Measurements from ENCODE around the gene WBP1.

WBP1 gene

GRCh38 chr2:74486141-74486540 is 27.9 kb downstream of the WBP1 start:
- no peak for DNase-seq

GRCh38 chr2:74488643-74489481 is 30.6 kb downstream of the WBP1 start:
- DNase-seq, result no peak

- no peak for DNase-seq
Observed at GRCh38 chr2:74489906-74490305, 31.7 kb downstream of the WBP1 start.

GRCh38 chr2:74491648-74492544 is 33.7 kb downstream of the WBP1 start:
- DNase-seq, result no peak

GRCh38 chr2:74493546-74493945 is 35.3 kb downstream of the WBP1 start:
- DNase-seq, result no peak

GRCh38 chr2:74495440-74495839 is 37.2 kb downstream of the WBP1 start:
- no peak for DNase-seq

GRCh38 chr2:74496997-74497776 is 38.9 kb downstream of the WBP1 start:
- no peak for DNase-seq

GRCh38 chr2:74497777-74498499 is 39.7 kb downstream of the WBP1 start:
- no peak for DNase-seq

- no peak for DNase-seq
Observed at GRCh38 chr2:74498500-74499266, 40.4 kb downstream of the WBP1 start.

GRCh38 chr2:74499267-74499939 is 41.2 kb downstream of the WBP1 start, which contains the start of gene LBX2:
LBX2 (minus strand) TSS chr2:74499603; CDS start chr2:74499537, 66 bp downstream.
- peak; percentile 30 for DNase-seq

- no peak for DNase-seq
Observed at GRCh38 chr2:74499940-74500577, 41.8 kb downstream of the WBP1 start.

GRCh38 chr2:74500578-74500946 is 42.3 kb downstream of the WBP1 start:
- no peak for DNase-seq

- no peak for DNase-seq
Observed at GRCh38 chr2:74501335-74502071, 43.3 kb downstream of the WBP1 start.

- no peak for DNase-seq
Observed at GRCh38 chr2:74502147-74502719, 44.0 kb downstream of the WBP1 start.

- DNase-seq, result peak; percentile 18
Observed at GRCh38 chr2:74502720-74503505, 44.7 kb downstream of the WBP1 start.

GRCh38 chr2:74503506-74504475 is 45.6 kb downstream of the WBP1 start:
- no peak for DNase-seq

GRCh38 chr2:74504591-74504990 is 46.4 kb downstream of the WBP1 start:
- no peak for DNase-seq

Data from activated CD4-positive, alpha-beta T cell treated with anti-CD3 and anti-CD28 coated beads for 1 hour (primary cell).